Stomach (tissue), 4 donors: ENCODE measurements around the gene LRRC8C.

Experiments
- CTCF ChIP-seq, 7 experiments: fragments of 450-650 bp in 4 of 7; fragments of 200-600 bp in 3 of 7; sonication (generic) in 3 of 7; IDR thresholded peaks; one replicate each; pipeline ENCODE4 v1.5.1; 2016 to 2019; ENCODE audit warnings: antibody characterized with exemption in 7 of 7, control low read depth in 2 of 7, mild to moderate bottlenecking in 1 of 7
- POLR2A ChIP-seq, 4 donors: fragments of 450-650 bp; IDR thresholded peaks; one replicate each; pipeline ENCODE4 v1.6.1; 2016; ENCODE audit warnings: antibody characterized with exemption in 4 of 4, control low read depth in 2 of 4, mild to moderate bottlenecking in 1 of 4, moderate library complexity in 1 of 4
- POLR2AphosphoS5 ChIP-seq, 3 donors: sonication (generic); formaldehyde crosslinking; IDR thresholded peaks; one replicate each; pipeline ENCODE4 v1.6.1; 2016; ENCODE audit warnings: antibody characterized with exemption in 3 of 3

- TF ChIP-seq CTCF (IDR thresholded peaks at IDR 0.05) (no peak), POLR2AphosphoS5 (IDR thresholded peaks at IDR 0.05) (no peak), POLR2A (IDR thresholded peaks at IDR 0.05) (no peak)
Measured at GRCh38 chr1:89660224-89661061, 27.5 kb downstream of the LRRC8C start.
